ENCODE measurements around the gene ADAM11.
"Not testable (repeated sequence)": the region's sequence is repeated elsewhere in the genome, so short reads cannot be mapped to it uniquely, and the experiment has no call there.

Gene ADAM11

GRCh38 chr17:44793885-44794842, 35.4 kb downstream of the ADAM11 start:
- in situ Hi-C loops (cut with MboI; ENCODE audit: low sequenced_read_pairs) = no loop called here

- in situ Hi-C loops (cut with MboI; ENCODE audit: low sequenced_read_pairs) = no loop called here
These were observed 36.1 kb downstream of the ADAM11 start for GRCh38 chr17:44794851-44795413.

GRCh38 chr17:44795421-44795820, 36.6 kb downstream of the ADAM11 start:
- in situ Hi-C loops (cut with MboI; ENCODE audit: low sequenced_read_pairs) = no loop called here

DNA sequence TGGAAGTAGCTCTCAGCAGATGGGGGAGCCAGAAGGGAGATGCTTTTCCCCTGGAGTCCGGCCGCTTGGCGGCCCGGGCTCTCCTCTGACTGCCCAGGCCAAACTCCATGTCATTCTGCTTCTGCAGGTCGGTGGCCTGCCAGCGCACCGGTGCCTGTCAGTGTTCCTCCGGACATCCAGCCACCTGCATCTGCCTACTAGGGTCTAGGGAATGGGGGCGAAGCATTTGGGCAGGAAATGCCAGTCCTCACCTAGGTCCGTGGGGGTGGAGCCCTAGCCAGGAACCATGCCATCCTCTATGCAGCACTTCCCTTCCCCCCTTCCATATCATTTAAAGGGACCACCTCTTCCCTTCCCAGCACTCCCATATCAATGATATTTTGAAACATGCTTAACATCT, 37.1 kb downstream of the ADAM11 start:
- in situ Hi-C loops (cut with MboI; ENCODE audit: low sequenced_read_pairs) = no loop called here

DNA sequence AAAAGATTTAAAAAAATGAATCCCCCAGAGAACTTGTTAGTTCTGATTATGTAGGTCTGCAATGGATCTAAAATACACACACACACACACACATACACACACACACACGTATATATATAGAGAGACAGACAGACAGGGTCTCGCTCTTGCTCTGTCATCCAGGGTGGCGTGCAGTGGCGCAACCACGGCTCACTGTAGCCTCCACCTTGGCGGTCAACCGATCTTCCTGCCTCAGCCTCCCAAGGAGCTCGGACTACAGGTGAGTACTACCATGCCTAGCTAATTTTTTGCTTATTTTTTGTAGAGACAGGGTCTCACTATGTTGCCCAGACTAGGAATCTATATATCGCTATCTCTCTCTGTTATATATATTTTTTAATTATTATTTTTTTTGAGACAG, 37.9 kb downstream of the ADAM11 start:
- in situ Hi-C loops (cut with MboI; ENCODE audit: low sequenced_read_pairs) = no loop called here

DNA sequence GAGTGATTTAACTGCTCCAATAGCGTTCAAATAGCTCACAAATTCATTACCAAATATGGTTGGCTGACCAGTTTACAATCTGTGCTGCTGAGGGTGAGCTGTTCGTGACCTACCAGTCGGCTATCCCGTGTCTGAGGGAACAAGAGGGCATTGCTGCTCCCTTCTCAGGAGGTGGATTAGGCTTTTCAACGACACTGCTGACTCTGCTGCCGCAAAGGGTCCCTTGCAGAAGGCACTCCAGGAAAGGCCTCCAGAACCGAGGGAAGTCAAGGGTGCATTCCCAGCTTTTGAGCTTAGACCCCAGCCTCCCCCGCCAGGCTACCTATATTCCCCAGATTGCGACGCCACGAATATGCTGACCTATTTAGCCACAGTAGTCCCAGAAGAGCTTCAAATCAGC, 39.0 kb downstream of the ADAM11 start:
- in situ Hi-C loops (cut with MboI; ENCODE audit: low sequenced_read_pairs) = no loop called here

- in situ Hi-C loops (cut with MboI; ENCODE audit: low sequenced_read_pairs) = no loop called here
These were observed 39.6 kb downstream of the ADAM11 start for GRCh38 chr17:44798356-44798755.

DNA sequence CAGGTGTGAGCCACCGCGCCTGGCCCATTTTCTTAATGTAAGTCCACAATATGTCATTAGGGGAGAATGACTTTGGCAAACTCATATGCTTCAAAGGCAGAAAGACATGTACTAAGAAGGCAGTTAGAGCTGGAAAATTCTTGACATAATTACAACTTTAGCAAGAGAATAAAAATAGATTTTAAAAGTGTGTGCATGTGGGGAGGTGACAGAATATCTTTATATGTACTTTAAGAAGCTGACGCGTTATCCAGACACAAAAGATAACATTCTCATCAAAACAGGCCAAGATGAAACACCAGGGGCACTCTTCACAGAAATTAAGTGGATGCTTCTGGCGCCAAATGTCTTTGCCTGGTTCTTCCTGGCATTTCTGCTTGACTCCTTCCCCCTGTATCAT, 43.1 kb downstream of the ADAM11 start:
- in situ Hi-C loops (cut with MboI; ENCODE audit: low sequenced_read_pairs) = no loop called here

GRCh38 chr17:44804302-44805089, 45.7 kb downstream of the ADAM11 start:
- in situ Hi-C loops (cut with MboI; ENCODE audit: low sequenced_read_pairs) = no loop called here

- in situ Hi-C loops (cut with MboI; ENCODE audit: low sequenced_read_pairs) = no loop called here
These were observed 48.5 kb downstream of the ADAM11 start for GRCh38 chr17:44807093-44807816.

DNA sequence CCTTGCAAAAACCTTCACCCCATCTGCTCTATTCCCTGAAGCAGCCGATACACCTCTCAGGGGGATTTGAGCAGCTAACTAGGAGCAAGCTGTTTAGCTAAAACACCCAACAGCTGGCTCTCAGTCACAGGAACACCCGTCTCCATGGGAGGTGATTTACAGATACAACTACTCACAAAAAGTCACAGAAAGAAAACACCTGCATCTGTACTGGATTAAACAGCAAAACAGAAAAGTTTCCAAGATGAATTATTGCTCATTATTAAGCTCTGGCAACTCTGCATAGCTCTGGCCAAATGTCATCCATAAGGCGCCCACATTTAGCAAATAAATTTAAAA, 49.0 kb downstream of the ADAM11 start:
- in situ Hi-C loops (cut with MboI; ENCODE audit: low sequenced_read_pairs) = no loop called here

DNA sequence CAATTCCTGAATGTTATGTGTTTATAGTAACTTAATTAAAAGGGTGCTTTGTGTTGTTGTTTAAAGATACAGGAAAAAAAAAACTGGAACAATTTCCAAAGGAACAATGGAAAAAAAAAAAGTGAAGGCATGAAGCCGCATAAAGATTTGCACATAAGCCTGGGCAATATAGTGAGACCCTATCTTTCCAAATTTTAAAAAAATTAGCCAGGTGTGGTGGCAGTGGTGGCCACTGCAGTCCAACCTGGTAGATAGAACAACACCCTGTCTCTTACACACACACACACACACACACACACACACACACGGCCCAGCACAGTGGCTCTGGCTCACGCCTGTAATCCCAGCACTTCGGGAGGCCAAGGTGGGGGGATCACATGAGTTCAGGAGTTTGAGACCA, 49.4 kb downstream of the ADAM11 start:
- in situ Hi-C loops (cut with MboI; ENCODE audit: low sequenced_read_pairs) = no loop called here

- in situ Hi-C loops (cut with MboI; ENCODE audit: low sequenced_read_pairs) = not testable (repeated sequence)
These were observed 50.0 kb downstream of the ADAM11 start for GRCh38 chr17:44808656-44809388.

- in situ Hi-C loops (cut with MboI; ENCODE audit: low sequenced_read_pairs) = no loop called here
These were observed 53.5 kb downstream of the ADAM11 start for GRCh38 chr17:44812263-44812662.

DNA sequence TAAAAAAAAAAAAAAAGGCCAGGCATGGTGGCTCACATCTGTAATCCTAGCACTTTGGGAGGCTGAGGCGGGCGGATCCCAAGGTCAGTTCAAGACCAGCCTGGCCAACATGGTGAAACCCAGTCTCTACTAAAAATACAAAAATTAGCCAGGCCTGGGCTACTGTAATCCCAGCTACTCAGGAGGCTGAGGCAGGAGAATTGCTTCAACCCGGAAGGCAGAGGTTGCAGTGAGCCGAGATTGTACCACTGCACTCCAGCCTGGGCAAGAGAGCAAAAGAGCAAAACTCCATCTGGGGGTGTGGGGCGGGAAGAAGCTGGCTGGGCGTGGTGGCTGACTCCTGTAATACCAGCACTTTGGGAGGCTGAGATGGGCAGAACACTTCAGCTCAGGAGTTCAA, 59.7 kb downstream of the ADAM11 start:
- in situ Hi-C loops (cut with MboI; ENCODE audit: low sequenced_read_pairs) = not testable (repeated sequence)

DNA sequence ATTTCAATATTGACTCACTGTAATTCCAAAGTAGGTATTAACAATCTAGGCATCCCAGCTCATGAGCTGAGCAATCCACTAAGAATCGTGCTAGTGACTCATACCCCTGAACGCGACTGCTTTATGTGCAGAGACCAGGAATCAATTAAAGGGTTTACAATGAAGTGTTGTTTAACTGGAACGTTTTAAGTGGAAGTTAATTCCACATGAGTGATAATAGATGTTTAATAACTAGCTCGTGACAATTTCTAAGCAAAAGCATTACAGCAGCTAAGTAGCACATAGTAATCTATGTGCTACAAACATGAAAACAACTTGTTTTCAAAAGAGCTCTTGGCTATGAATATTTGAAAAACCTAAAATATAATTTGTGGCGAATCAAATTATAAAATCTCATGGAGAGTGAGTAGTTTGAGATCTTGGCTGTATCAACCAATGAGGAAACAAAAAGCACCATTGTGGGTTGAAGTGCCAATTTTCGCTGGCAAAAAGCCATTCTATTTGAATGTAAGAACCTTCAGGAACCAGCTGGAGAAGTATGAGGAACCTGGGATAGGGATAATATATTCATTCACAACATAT, 61.9 kb downstream of the ADAM11 start:
- in situ Hi-C loops (cut with MboI; ENCODE audit: low sequenced_read_pairs) = no loop called here

GRCh38 chr17:44825236-44825635, 66.4 kb downstream of the ADAM11 start:
- in situ Hi-C loops (cut with MboI; ENCODE audit: low sequenced_read_pairs) = not testable (repeated sequence)

DNA sequence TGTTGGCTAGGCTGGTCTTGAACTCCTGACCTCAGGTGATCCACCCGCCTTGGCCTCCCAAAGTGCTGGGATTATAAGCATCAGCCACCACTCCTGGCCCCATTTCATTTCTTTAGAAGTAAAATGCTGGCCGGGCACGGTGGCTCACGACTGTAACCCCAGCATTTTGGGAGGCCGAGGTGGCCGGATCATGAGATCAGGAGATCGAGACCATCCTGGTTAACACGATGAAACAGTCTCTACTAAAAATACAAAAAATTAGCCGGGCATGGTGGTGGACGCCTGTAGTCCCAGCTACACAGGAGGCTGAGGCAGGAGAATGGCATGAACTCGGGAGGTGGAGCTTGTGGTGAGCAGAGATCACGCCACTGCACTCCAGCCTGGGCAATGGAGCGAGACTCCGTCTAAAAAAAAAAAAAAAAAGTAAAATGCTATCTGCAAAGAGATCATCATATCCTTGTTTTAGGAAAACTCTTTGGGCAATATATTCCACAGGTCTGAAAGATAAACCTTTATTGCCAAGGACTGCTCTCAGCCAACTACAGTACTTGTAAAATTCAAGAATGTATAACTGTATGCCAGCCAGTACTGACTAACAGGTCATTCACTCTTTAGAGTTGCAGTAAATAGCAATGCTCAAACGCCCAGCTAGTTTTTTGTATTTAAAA, 67.5 kb downstream of the ADAM11 start:
- in situ Hi-C loops (cut with MboI; ENCODE audit: low sequenced_read_pairs) = no loop called here

DNA sequence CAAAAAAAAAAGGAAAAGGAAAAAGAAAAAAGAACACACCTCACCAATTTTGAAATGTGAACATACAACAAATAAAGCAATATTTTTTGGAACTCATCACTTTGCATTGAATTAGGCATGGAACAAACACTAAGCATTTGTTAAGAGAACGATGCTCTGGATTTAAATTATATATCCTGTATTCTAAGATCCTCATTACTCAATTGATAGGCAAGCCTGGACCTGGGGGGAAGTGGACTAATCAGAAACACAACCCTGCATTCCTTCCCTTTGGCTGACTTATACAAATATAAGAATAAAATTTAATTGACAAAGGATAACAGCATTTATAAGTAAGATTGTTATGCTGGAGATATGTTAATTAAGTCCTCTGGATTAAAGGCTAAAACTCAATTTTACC, 69.1 kb downstream of the ADAM11 start:
- in situ Hi-C loops (cut with MboI; ENCODE audit: low sequenced_read_pairs) = no loop called here
